HepG2 (cell line): ENCODE measurements around the gene TREX2. TPM values are rescaled to one million over a fixed set of nuclear protein-coding genes. Genes with fewer than 3 reads are reported as not detected.

Experiments
- KLF6 ChIP-seq: IDR thresholded peaks from 2 replicates; pipeline ENCODE4 v1.8.0; 2016; ENCODE audit warnings: missing biosample characterization, missing genetic modification reagents
- NFIB ChIP-seq: sonication (generic); formaldehyde crosslinking; IDR thresholded peaks from 2 replicates; pipeline ENCODE4 v1.9.0; 2021; ENCODE audit warnings: missing genetic modification reagents, mild to moderate bottlenecking, borderline replicate concordance
- NFKB2 ChIP-seq: sonication (generic); formaldehyde crosslinking; IDR thresholded peaks from 2 replicates; pipeline ENCODE4 v1.4.0; 2020; ENCODE audit warnings: missing genetic modification reagents, borderline replicate concordance
- NR2F2 ChIP-seq: IDR thresholded peaks from 2 replicates; pipeline ENCODE4 v1.6.1; 2012; ENCODE audit warnings: low read depth, inconsistent platforms, borderline replicate concordance
- ONECUT2 ChIP-seq: sonication (generic); formaldehyde crosslinking; IDR thresholded peaks from 2 replicates; pipeline ENCODE4 v1.4.0; 2020; ENCODE audit warnings: missing genetic modification reagents
- POLR2A ChIP-seq, 2 experiments: IDR thresholded peaks; 2 replicates each; pipeline ENCODE4 v1.6.1; 2011; ENCODE audit warnings: low read depth in 2 of 2, low read length in 2 of 2, mild to moderate bottlenecking in 1 of 2, moderate library complexity in 1 of 2; ENCODE audit not compliant: insufficient read depth in 1 of 2
- PRDM15 ChIP-seq: sonication (generic); formaldehyde crosslinking; IDR thresholded peaks from 2 replicates; pipeline ENCODE4 v1.4.0; 2020; ENCODE audit warnings: missing genetic modification reagents
- REPIN1 ChIP-seq: sonication (generic); formaldehyde crosslinking; IDR thresholded peaks from 2 replicates; pipeline ENCODE4 v1.8.0; 2022; ENCODE audit warnings: missing genetic modification reagents, low read depth, mild to moderate bottlenecking, borderline replicate concordance
- RNF2 ChIP-seq: fragments of 450-650 bp; conservative IDR thresholded peaks from 2 replicates; pipeline ENCODE4 v1.6.1; 2016; ENCODE audit warnings: low read depth
- SKI ChIP-seq: fragments of 450-650 bp; IDR thresholded peaks from one replicate; pipeline ENCODE4 v1.6.1; 2018; ENCODE audit warnings: mild to moderate bottlenecking; ENCODE audit not compliant: partially characterized antibody
- SRSF4 ChIP-seq: fragments of 200-400 bp; formaldehyde crosslinking; IDR thresholded peaks from one replicate; pipeline ENCODE4 v1.6.1; 2018; ENCODE audit warnings: mild to moderate bottlenecking, low read depth, low read length, moderate library complexity; ENCODE audit not compliant: poor library complexity, severe bottlenecking
- TEAD3 ChIP-seq: optimal IDR thresholded peaks from 2 replicates; pipeline ENCODE3; 2016; ENCODE audit warnings: borderline replicate concordance
- ZBTB7A ChIP-seq: sonication (generic); formaldehyde crosslinking; IDR thresholded peaks from 2 replicates; pipeline ENCODE4 v1.8.0; 2022; ENCODE audit warnings: mild to moderate bottlenecking, missing genetic modification reagents
- ZNF687 ChIP-seq: sonication (generic); formaldehyde crosslinking; IDR thresholded peaks from 2 replicates; pipeline ENCODE4 v1.5.1; 2020; ENCODE audit warnings: mild to moderate bottlenecking, missing genetic modification reagents, moderate library complexity
- ZSCAN21 ChIP-seq: sonication (generic); formaldehyde crosslinking; IDR thresholded peaks from 2 replicates; pipeline ENCODE4 v1.8.0; 2022; ENCODE audit warnings: mild to moderate bottlenecking, missing genetic modification reagents, moderate library complexity, borderline replicate concordance
- polyA plus RNA-seq, 8 experiments: library from polyadenylated mRNA; depleted of rRNA in 3 of 8; stranded (reverse) in 7 of 8; unstranded in 1 of 8; fragments of >200 nt; fragmentation: Illumina TruSeq in 4 of 8; extraction: Trizol in 4 of 8; gene quantifications; 2 replicates each; pipeline versions ENCODE4 v1.2.1 to v1.2.3, GENCODE V29; 2011 to 2016; ENCODE audit warnings: low read depth in 4 of 8, missing spikeins in 1 of 8, mixed read lengths in 1 of 8; ENCODE audit not compliant: insufficient read depth in 1 of 8
- total RNA-seq, 5 experiments: library from RNA; depleted of rRNA; stranded (reverse); fragments of >200 nt; fragmentation: Illumina TruSeq; extraction: Trizol; gene quantifications; 2 replicates each; pipeline ENCODE4 v1.2.3, GENCODE V29; 2016; ENCODE audit warnings: low read depth in 1 of 5
- TF ChIP-seq, protein P1 (sequence below): sonication (generic); formaldehyde crosslinking; IDR thresholded peaks from 2 replicates; pipeline ENCODE4 v1.4.0; 2020; ENCODE audit warnings: missing genetic modification reagents

Gene TREX2
- total and polyA plus RNA-seq, 2 of the 13 experiments (the other 11 are each of a cell fraction or from before 2014, with no cell fraction given): 0.13 to 0.18 TPM

DNA sequence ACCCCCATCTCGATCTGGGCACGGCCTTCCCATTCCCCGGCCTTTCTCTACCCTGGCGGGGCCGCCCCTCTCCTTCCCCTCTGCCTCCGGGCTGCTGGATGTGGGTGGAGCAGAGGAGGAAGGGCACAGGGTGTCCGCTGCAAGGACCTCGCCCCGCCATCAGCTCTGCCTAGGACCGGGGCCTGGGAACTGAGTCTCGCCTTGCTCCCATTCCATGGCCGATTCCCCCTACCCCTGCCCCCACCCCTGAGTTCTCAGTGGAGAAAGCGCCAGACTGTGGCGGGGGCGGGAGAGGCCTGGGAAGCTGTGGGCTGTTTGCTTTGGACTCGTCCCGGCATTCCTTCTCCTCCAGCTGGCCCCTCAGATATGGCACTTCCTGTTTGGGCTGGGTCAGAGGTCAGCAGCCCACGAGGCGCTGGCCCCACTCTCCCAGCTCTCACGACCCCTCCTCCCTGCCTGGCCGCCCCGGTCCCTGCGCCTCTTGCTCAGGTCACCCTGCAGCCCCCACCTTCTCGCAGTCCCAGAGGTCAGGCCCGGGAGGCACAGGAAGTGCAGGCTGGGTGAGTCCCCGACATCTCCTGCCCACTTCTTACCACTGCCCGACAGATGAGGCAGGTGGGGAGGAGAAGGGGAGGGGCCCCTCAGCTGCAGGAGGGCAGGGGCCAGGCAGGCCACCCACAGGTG is 42.5 kb upstream of the TREX2 start (continued):
- TF ChIP-seq SRSF4 (no peak), TEAD3 (CRISPR knock-in tag) (peak; percentile 71), ZBTB7A (peak; percentile 50; the same call in 1 of the 2 replicates), PRDM15 (CRISPR knock-in tag) (no peak; the same call in 1 of the 2 replicates), ONECUT2 (no peak), POLR2A (IDR thresholded peaks at IDR 0.05; ENCODE audit: insufficient read depth in 1 of 2, low read depth in 2 of 2, low read length in 2 of 2) (no peak), NFKB2 (CRISPR knock-in tag) (peak; percentile 20; the same call in 1 of the 2 replicates), NFIB (no peak), KLF6 (no peak), ZSCAN21 (peak; percentile 51; the same call in 1 of the 2 replicates), REPIN1 (CRISPR knock-in tag) (peak; percentile 64; the same call in 1 of the 2 replicates), SKI (no peak), RNF2 (no peak), ZNF687 (CRISPR knock-in tag) (peak; percentile 82), NR2F2 (peak; percentile 84; the same call in 1 of the 2 replicates)
- TF ChIP-seq, protein P1, sequence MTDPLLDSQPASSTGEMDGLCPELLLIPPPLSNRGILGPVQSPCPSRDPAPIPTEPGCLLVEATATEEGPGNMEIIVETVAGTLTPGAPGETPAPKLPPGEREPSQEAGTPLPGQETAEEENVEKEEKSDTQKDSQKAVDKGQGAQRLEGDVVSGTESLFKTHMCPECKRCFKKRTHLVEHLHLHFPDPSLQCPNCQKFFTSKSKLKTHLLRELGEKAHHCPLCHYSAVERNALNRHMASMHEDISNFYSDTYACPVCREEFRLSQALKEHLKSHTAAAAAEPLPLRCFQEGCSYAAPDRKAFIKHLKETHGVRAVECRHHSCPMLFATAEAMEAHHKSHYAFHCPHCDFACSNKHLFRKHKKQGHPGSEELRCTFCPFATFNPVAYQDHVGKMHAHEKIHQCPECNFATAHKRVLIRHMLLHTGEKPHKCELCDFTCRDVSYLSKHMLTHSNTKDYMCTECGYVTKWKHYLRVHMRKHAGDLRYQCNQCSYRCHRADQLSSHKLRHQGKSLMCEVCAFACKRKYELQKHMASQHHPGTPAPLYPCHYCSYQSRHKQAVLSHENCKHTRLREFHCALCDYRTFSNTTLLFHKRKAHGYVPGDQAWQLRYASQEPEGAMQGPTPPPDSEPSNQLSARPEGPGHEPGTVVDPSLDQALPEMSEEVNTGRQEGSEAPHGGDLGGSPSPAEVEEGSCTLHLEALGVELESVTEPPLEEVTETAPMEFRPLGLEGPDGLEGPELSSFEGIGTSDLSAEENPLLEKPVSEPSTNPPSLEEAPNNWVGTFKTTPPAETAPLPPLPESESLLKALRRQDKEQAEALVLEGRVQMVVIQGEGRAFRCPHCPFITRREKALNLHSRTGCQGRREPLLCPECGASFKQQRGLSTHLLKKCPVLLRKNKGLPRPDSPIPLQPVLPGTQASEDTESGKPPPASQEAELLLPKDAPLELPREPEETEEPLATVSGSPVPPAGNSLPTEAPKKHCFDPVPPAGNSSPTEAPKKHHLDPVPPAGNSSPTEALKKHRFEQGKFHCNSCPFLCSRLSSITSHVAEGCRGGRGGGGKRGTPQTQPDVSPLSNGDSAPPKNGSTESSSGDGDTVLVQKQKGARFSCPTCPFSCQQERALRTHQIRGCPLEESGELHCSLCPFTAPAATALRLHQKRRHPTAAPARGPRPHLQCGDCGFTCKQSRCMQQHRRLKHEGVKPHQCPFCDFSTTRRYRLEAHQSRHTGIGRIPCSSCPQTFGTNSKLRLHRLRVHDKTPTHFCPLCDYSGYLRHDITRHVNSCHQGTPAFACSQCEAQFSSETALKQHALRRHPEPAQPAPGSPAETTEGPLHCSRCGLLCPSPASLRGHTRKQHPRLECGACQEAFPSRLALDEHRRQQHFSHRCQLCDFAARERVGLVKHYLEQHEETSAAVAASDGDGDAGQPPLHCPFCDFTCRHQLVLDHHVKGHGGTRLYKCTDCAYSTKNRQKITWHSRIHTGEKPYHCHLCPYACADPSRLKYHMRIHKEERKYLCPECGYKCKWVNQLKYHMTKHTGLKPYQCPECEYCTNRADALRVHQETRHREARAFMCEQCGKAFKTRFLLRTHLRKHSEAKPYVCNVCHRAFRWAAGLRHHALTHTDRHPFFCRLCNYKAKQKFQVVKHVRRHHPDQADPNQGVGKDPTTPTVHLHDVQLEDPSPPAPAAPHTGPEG (CRISPR knock-in tag): no peak
